ENCODE results near the gene FAXC. TPM values are rescaled to one million over a fixed set of nuclear protein-coding genes. Genes with fewer than 3 reads are reported as not detected.
A peak's percentile ranks its signal among the peaks of the same experiment; 100 is the strongest.

FAXC gene
- total and polyA plus RNA-seq, 2 of the 8 experiments (the other 6 are each of a cell fraction or from before 2014, with no cell fraction given) = 23.2 to 29.8 TPM

GRCh38 chr6:99393698-99394531 lies 44.4 kb upstream of the FAXC start, which contains the start of gene COQ3:
Gene COQ3, minus strand, starts transcription at chr6:99394195. Its CDS starts 16 bp downstream, at chr6:99394179.
- CTCF ChIA-PET (ENCODE audit: partially characterized antibody) = interaction anchor here (0.9 to 6.2 kb wide), 10 partner anchors 10 to 113 kb away, joined by 3 to 65 read pairs (median 6); no protein-coding TSS in a partner anchor
- H3K4ac ChIP-seq (replicated peaks; ENCODE audit: insufficient read length, low read depth, low read length) = peak within 1 kb of the TSS; percentile 48
- H3K79me1 ChIP-seq (ENCODE audit: low read depth, low read length) = no peaks in the 10 kb centered on the region
- H3K56ac ChIP-seq (replicated peaks; ENCODE audit: insufficient read length, low read depth, low read length) = peak within 1 kb of the TSS; percentile 27
- H4K8ac ChIP-seq (ENCODE audit: extremely low read depth, insufficient read depth, low read length) = peak within 1 kb of the TSS; percentile 98
- H2BK120ac ChIP-seq (replicated peaks; ENCODE audit: low read depth, low read length) = no peak within 1 kb of the TSS
- no peak within 1 kb of the TSS for H2AK5ac ChIP-seq (ENCODE audit: low read depth, low read length)
- FAIRE-seq = peak; percentile 90
- H2BK5ac ChIP-seq (ENCODE audit: low read depth, low read length) = peak within 1 kb of the TSS; percentile 91
- H3K27ac ChIP-seq (ENCODE audit: low read depth, low read length) = peak within 1 kb of the TSS; percentile 83
- H3K4me1 ChIP-seq (replicated peaks in 1 of 4; ENCODE audit: control insufficient read depth in 3 of 4, insufficient read depth in 4 of 4, low read length in 3 of 4) = no peaks in the 10 kb centered on the region
- peak within 1 kb of the TSS; percentile 77 to 86 (median 82) for H3K4me3 ChIP-seq (ENCODE audit: extremely low read depth in 1 of 4, insufficient read depth in 2 of 4, low read depth in 3 of 4, low read length in 4 of 4)
- peak within 1 kb of the TSS; percentile 75 for H4K5ac ChIP-seq (ENCODE audit: insufficient read length, low read depth, low read length)
- no peak within 1 kb of the TSS for H2BK15ac ChIP-seq (ENCODE audit: low read length)
- H3K18ac ChIP-seq (ENCODE audit: extremely low read depth, low read length) = peak within 1 kb of the TSS; percentile 82
- peak within 1 kb of the TSS; percentile 80 to 95 (median 90) for H3K9ac ChIP-seq (replicated peaks in 1 of 4; ENCODE audit: extremely low read depth in 1 of 4, low read depth in 3 of 4, low read length in 3 of 4)
- WGBS, 2 experiments (ENCODE audit: extremely low coverage in 1 of 2, insufficient coverage in 1 of 2, insufficient read length in 1 of 2, insufficient replicate concordance in 2 of 2, low coverage in 1 of 2, low lambda C conversion rate in 2 of 2, missing lambda C conversion rate in 1 of 2) = 19% methylated on average over 49 of the region's 56 CpGs; no CpG with 5 or more reads in 1 of the 2 experiments
- no peaks in the 10 kb centered on the region for H3K23me2 ChIP-seq (ENCODE audit: low read depth, low read length)
- POLR2A ChIA-PET (ENCODE audit: partially characterized antibody) = interaction anchor here (0.6 to 5.4 kb wide), 38 partner anchors 9 to 1434 kb away, joined by 3 to 79 read pairs (median 4); partner anchors contain the start of genes CCNC, FAXC and PNISR
- H3K9me3 ChIP-seq (ENCODE audit: insufficient read depth in 2 of 2, low read depth in 1 of 2, low read length in 1 of 2) = no peaks in the 10 kb centered on the region
- H3K27me3 ChIP-seq (replicated peaks in 1 of 4; ENCODE audit: control insufficient read depth in 3 of 4, extremely low read depth in 1 of 4, insufficient read depth in 3 of 4, low read length in 3 of 4) = no peaks in the 10 kb centered on the region
- no peak within 1 kb of the TSS for H3K23ac ChIP-seq (ENCODE audit: insufficient read length)
- peaks cover 0 to 13% (median 1%) of the 10 kb centered on the region in 4 experiments; a peak in 2 of 8 replicates for H3K36me3 ChIP-seq (ENCODE audit: control insufficient read depth in 2 of 4, insufficient read depth in 4 of 4, low read length in 3 of 4)
- no peaks in the 10 kb centered on the region for H3K79me2 ChIP-seq (ENCODE audit: control insufficient read depth in 1 of 2, insufficient read depth in 2 of 2, low read length in 2 of 2)
- peak within 1 kb of the TSS; percentile 54 for H2AFZ ChIP-seq (ENCODE audit: low read length)
- no peak within 1 kb of the TSS for H3K14ac ChIP-seq (ENCODE audit: insufficient read length)
- no peaks in the 10 kb centered on the region for H4K20me1 ChIP-seq (replicated peaks in 1 of 2; ENCODE audit: control insufficient read depth in 1 of 2, insufficient read depth in 2 of 2, low read length in 2 of 2)
- peak within 1 kb of the TSS; percentile 76 to 83 for H3K4me2 ChIP-seq (ENCODE audit: insufficient read depth in 1 of 2, low read depth in 2 of 2, low read length in 2 of 2)
- H2BK20ac ChIP-seq (ENCODE audit: low read length) = no peak within 1 kb of the TSS
- DNase-seq (ENCODE audit: low read depth in 1 of 2, low spot score in 2 of 2) = peak; percentile 63 to 94
- H4K91ac ChIP-seq (replicated peaks; ENCODE audit: insufficient read length, low read length) = no peak within 1 kb of the TSS
- no peak within 1 kb of the TSS for H2BK12ac ChIP-seq (ENCODE audit: low read depth, low read length)
- TF ChIP-seq HDAC6 (IDR thresholded peaks at IDR 0.05; ENCODE audit: low read depth, low read length) (no peak), KDM4A (IDR thresholded peaks at IDR 0.05; ENCODE audit: low read depth, low read length, severe bottlenecking) (peak; percentile 81), RAD21 (IDR thresholded peaks at IDR 0.05 in 1 of 2, conservative IDR thresholded peaks at IDR 0.05 in 1 of 2; ENCODE audit: low read depth in 2 of 2, low read length in 2 of 2) (peak in 1 of 2 experiments; percentile 6; a peak in 1 of 4 replicates), SP1 (IDR thresholded peaks at IDR 0.05; ENCODE audit: low read depth, low read length) (0 out of 2 replicates have a peak, but pooled peaks have one; percentile 32), JUND (IDR thresholded peaks at IDR 0.05; ENCODE audit: low read length) (no peak), POLR2A (IDR thresholded peaks at IDR 0.05; ENCODE audit: control extremely low read depth in 1 of 2, low read depth in 2 of 2, low read length in 2 of 2) (peak; percentile 81 to 96), SP4 (IDR thresholded peaks at IDR 0.05; ENCODE audit: low read length) (peak; percentile 47; the same call in 1 of the 2 replicates), BRCA1 (IDR thresholded peaks at IDR 0.05; ENCODE audit: low read depth, low read length) (peak; percentile 78)
- TF ChIP-seq, protein P1, sequence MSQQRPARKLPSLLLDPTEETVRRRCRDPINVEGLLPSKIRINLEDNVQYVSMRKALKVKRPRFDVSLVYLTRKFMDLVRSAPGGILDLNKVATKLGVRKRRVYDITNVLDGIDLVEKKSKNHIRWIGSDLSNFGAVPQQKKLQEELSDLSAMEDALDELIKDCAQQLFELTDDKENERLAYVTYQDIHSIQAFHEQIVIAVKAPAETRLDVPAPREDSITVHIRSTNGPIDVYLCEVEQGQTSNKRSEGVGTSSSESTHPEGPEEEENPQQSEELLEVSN (IDR thresholded peaks at IDR 0.05) = peak; percentile 63
- TF ChIP-seq, protein P2, sequence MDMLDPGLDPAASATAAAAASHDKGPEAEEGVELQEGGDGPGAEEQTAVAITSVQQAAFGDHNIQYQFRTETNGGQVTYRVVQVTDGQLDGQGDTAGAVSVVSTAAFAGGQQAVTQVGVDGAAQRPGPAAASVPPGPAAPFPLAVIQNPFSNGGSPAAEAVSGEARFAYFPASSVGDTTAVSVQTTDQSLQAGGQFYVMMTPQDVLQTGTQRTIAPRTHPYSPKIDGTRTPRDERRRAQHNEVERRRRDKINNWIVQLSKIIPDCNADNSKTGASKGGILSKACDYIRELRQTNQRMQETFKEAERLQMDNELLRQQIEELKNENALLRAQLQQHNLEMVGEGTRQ (IDR thresholded peaks at IDR 0.05; ENCODE audit: low read length) = no peak
